ENCODE data around the gene KRT81.
"Not testable (repeated sequence)": the region's sequence is repeated elsewhere in the genome, so short reads cannot be mapped to it uniquely, and the experiment has no call there.

KRT81 gene

GRCh38 chr12:52243856-52244614, 47.3 kb downstream of the KRT81 start:
- no peak for DNase-seq (ENCODE audit: low spot score in 2 of 2)
- Mint-ChIP-seq H3K27ac (no peak overlapping the region), H3K4me3 (no peak overlapping the region), H3K36me3 (no peaks in the 10 kb centered on the region), H3K27me3 (peaks cover 16% of the 10 kb centered on the region), H3K4me1 (peaks cover 9% of the 10 kb centered on the region), H3K9me3 (no peaks in the 10 kb centered on the region)
- ATAC-seq (ENCODE audit: low read depth) = peak; percentile 85

- Mint-ChIP-seq H3K4me1 (peaks cover 9% of the 10 kb centered on the region), H3K9me3 (no peaks in the 10 kb centered on the region), H3K27me3 (peaks cover 16% of the 10 kb centered on the region), H3K27ac (no peak overlapping the region), H3K4me3 (no peak overlapping the region), H3K36me3 (no peaks in the 10 kb centered on the region)
- DNase-seq (ENCODE audit: low spot score in 2 of 2) (no peak), ATAC-seq (ENCODE audit: low read depth) (no peak)
Observed at GRCh38 chr12:52243259-52243855, 48.0 kb downstream of the KRT81 start.

- no peak for DNase-seq (ENCODE audit: low spot score in 2 of 2)
- Mint-ChIP-seq H3K9me3 (no peaks in the 10 kb centered on the region), H3K4me1 (peaks cover 9% of the 10 kb centered on the region), H3K27ac (no peak overlapping the region), H3K4me3 (no peak overlapping the region), H3K27me3 (peaks cover 10% of the 10 kb centered on the region), H3K36me3 (no peaks in the 10 kb centered on the region)
- ATAC-seq (ENCODE audit: low read depth) = no peak
Observed at GRCh38 chr12:52242442-52243258, 48.7 kb downstream of the KRT81 start.

- peaks cover 10% of the 10 kb centered on the region for H3K27me3 Mint-ChIP-seq
- H3K36me3 Mint-ChIP-seq = no peaks in the 10 kb centered on the region
- DNase-seq (ENCODE audit: low spot score in 2 of 2) (no peak), ATAC-seq (ENCODE audit: low read depth) (no peak)
- no peak overlapping the region for H3K4me3 Mint-ChIP-seq
- peaks cover 9% of the 10 kb centered on the region for H3K4me1 Mint-ChIP-seq
- no peaks in the 10 kb centered on the region for H3K9me3 Mint-ChIP-seq
- H3K27ac Mint-ChIP-seq = no peak overlapping the region
Observed at GRCh38 chr12:52241205-52241842, 50.0 kb downstream of the KRT81 start.

- H3K27me3 Mint-ChIP-seq = peaks cover 11% of the 10 kb centered on the region
- DNase-seq (ENCODE audit: low spot score in 2 of 2); H3K4me3 Mint-ChIP-seq; H3K4me1 Mint-ChIP-seq; H3K36me3 Mint-ChIP-seq; H3K9me3 Mint-ChIP-seq; ATAC-seq (ENCODE audit: low read depth); H3K27ac Mint-ChIP-seq: not testable (repeated sequence)
Observed at GRCh38 chr12:52240247-52240646, 51.1 kb downstream of the KRT81 start.

GRCh38 chr12:52239767-52240166, 51.6 kb downstream of the KRT81 start:
- DNase-seq (ENCODE audit: low spot score in 2 of 2) (no peak), ATAC-seq (ENCODE audit: low read depth) (no peak)
- no peaks in the 10 kb centered on the region for H3K36me3 Mint-ChIP-seq
- H3K27ac Mint-ChIP-seq = no peak overlapping the region
- no peak overlapping the region for H3K4me3 Mint-ChIP-seq
- H3K9me3 Mint-ChIP-seq = no peaks in the 10 kb centered on the region
- H3K4me1 Mint-ChIP-seq = peaks cover 9% of the 10 kb centered on the region
- H3K27me3 Mint-ChIP-seq = peaks cover 11% of the 10 kb centered on the region

GRCh38 chr12:52238916-52239646, 52.3 kb downstream of the KRT81 start:
- H3K9me3 Mint-ChIP-seq = no peaks in the 10 kb centered on the region
- no peaks in the 10 kb centered on the region for H3K36me3 Mint-ChIP-seq
- H3K4me1 Mint-ChIP-seq = peaks cover 5% of the 10 kb centered on the region
- H3K27me3 Mint-ChIP-seq = peaks cover 16% of the 10 kb centered on the region
- DNase-seq (ENCODE audit: low spot score in 2 of 2) (no peak), ATAC-seq (ENCODE audit: low read depth) (no peak)
- no peak overlapping the region for H3K4me3 Mint-ChIP-seq
- no peak overlapping the region for H3K27ac Mint-ChIP-seq

- Mint-ChIP-seq H3K4me1 (no peaks in the 10 kb centered on the region), H3K9me3 (no peaks in the 10 kb centered on the region), H3K27me3 (peaks cover 16% of the 10 kb centered on the region), H3K27ac (no peak overlapping the region), H3K4me3 (no peak overlapping the region), H3K36me3 (no peaks in the 10 kb centered on the region)
- no peak for DNase-seq (ENCODE audit: low spot score in 2 of 2)
- ATAC-seq (ENCODE audit: low read depth) = no peak
Observed at GRCh38 chr12:52238207-52238840, 53.0 kb downstream of the KRT81 start.

GRCh38 chr12:52236386-52237050, 54.8 kb downstream of the KRT81 start:
- DNase-seq (ENCODE audit: low spot score in 2 of 2) = no peak
- ATAC-seq (ENCODE audit: low read depth) = no peak
- Mint-ChIP-seq H3K9me3 (no peaks in the 10 kb centered on the region), H3K4me3 (no peak overlapping the region), H3K4me1 (no peaks in the 10 kb centered on the region), H3K36me3 (no peaks in the 10 kb centered on the region), H3K27me3 (peaks cover 24% of the 10 kb centered on the region), H3K27ac (no peak overlapping the region)
